ENCODE data around the gene FIGNL2. TPM values are rescaled to one million over a fixed set of nuclear protein-coding genes. Genes with fewer than 3 reads are reported as not detected.

The FIGNL2 gene
- total and polyA plus RNA-seq, 2 of the 13 experiments (the other 11 are each of a cell fraction or from before 2014, with no cell fraction given) = 0.82 to 1.00 TPM

- no peak for TF ChIP-seq ZNF33A (CRISPR knock-in tag; IDR thresholded peaks at IDR 0.05; ENCODE audit: borderline replicate concordance)
- TF ChIP-seq, protein P1, sequence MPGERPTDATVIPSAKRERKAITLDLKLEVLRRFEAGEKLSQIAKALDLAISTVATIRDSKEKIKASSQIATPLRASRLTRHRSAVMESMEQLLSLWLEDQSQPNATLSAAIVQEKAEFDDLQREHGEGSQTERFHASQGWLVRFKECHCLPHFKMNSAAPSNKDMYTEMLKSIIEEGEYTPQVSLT (CRISPR knock-in tag; IDR thresholded peaks at IDR 0.05; ENCODE audit: borderline replicate concordance, low read depth) = no peak
- no peak for TF ChIP-seq RFX5 (IDR thresholded peaks at IDR 0.05; ENCODE audit: low read depth, low read length)
- no peak for TF ChIP-seq FOXJ3 (CRISPR knock-in tag; IDR thresholded peaks at IDR 0.05; ENCODE audit: borderline replicate concordance)
- TF ChIP-seq ZNF629 (CRISPR knock-in tag; conservative IDR thresholded peaks at IDR 0.05) = no peak
- peak; percentile 26; the same call in 1 of the 2 replicates for TF ChIP-seq GABPB1 (CRISPR knock-in tag; IDR thresholded peaks at IDR 0.05)
- TF ChIP-seq, protein P2, sequence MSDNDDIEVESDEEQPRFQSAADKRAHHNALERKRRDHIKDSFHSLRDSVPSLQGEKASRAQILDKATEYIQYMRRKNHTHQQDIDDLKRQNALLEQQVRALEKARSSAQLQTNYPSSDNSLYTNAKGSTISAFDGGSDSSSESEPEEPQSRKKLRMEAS (IDR thresholded peaks at IDR 0.05) = 0 out of 2 replicates have a peak, but pooled peaks have one; percentile 12
- TF ChIP-seq KDM2A (CRISPR knock-in tag; IDR thresholded peaks at IDR 0.05; ENCODE audit: borderline replicate concordance, low read depth) = no peak
- no peak for TF ChIP-seq SRY (CRISPR knock-in tag; IDR thresholded peaks at IDR 0.05)
- TF ChIP-seq, protein P3, sequence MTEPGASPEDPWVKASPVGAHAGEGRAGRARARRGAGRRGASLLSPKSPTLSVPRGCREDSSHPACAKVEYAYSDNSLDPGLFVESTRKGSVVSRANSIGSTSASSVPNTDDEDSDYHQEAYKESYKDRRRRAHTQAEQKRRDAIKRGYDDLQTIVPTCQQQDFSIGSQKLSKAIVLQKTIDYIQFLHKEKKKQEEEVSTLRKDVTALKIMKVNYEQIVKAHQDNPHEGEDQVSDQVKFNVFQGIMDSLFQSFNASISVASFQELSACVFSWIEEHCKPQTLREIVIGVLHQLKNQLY (CRISPR knock-in tag; IDR thresholded peaks at IDR 0.05) = no peak
- TF ChIP-seq ONECUT2 (CRISPR knock-in tag; IDR thresholded peaks at IDR 0.05) = no peak
- no peak for TF ChIP-seq THAP9 (CRISPR knock-in tag; IDR thresholded peaks at IDR 0.05; ENCODE audit: borderline replicate concordance)
- TF ChIP-seq, protein P4, sequence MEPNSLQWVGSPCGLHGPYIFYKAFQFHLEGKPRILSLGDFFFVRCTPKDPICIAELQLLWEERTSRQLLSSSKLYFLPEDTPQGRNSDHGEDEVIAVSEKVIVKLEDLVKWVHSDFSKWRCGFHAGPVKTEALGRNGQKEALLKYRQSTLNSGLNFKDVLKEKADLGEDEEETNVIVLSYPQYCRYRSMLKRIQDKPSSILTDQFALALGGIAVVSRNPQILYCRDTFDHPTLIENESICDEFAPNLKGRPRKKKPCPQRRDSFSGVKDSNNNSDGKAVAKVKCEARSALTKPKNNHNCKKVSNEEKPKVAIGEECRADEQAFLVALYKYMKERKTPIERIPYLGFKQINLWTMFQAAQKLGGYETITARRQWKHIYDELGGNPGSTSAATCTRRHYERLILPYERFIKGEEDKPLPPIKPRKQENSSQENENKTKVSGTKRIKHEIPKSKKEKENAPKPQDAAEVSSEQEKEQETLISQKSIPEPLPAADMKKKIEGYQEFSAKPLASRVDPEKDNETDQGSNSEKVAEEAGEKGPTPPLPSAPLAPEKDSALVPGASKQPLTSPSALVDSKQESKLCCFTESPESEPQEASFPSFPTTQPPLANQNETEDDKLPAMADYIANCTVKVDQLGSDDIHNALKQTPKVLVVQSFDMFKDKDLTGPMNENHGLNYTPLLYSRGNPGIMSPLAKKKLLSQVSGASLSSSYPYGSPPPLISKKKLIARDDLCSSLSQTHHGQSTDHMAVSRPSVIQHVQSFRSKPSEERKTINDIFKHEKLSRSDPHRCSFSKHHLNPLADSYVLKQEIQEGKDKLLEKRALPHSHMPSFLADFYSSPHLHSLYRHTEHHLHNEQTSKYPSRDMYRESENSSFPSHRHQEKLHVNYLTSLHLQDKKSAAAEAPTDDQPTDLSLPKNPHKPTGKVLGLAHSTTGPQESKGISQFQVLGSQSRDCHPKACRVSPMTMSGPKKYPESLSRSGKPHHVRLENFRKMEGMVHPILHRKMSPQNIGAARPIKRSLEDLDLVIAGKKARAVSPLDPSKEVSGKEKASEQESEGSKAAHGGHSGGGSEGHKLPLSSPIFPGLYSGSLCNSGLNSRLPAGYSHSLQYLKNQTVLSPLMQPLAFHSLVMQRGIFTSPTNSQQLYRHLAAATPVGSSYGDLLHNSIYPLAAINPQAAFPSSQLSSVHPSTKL (CRISPR knock-in tag; IDR thresholded peaks at IDR 0.05) = peak; percentile 25; the same call in 1 of the 2 replicates
- 0 out of 2 replicates have a peak, but pooled peaks have one; percentile 17 for TF ChIP-seq PHF8 (CRISPR knock-in tag; IDR thresholded peaks at IDR 0.05)
- no peak for TF ChIP-seq ZNF282 (IDR thresholded peaks at IDR 0.05; ENCODE audit: partially characterized antibody)
- no peak for TF ChIP-seq ZNF746 (CRISPR knock-in tag; IDR thresholded peaks at IDR 0.05)
- no peak for TF ChIP-seq NFKBIZ (CRISPR knock-in tag; IDR thresholded peaks at IDR 0.05)
- no peak for TF ChIP-seq ISL2 (CRISPR knock-in tag; IDR thresholded peaks at IDR 0.05)
Observed at GRCh38 chr12:51855586-51856428, 7.3 kb upstream of the FIGNL2 start (continued).

Measured in HepG2 (cell line).